H9 (cell line): Measurements from ENCODE around the gene TCEAL5. TPM values are rescaled to one million over a fixed set of nuclear protein-coding genes. Genes with fewer than 3 reads are reported as not detected.
A peak's percentile ranks its signal among the peaks of the same experiment; 100 is the strongest.

ENCODE experiments used
- DNase-seq: peaks from one replicate; pipeline ENCODE4 v3.0.0-alpha.2; 2017
- H2AFZ ChIP-seq: one replicate; pipeline ENCODE4 v1.6.1; 2013; ENCODE audit warnings: mild to moderate bottlenecking, low read length, control low read depth, moderate library complexity
- H2AK5ac ChIP-seq: 2 replicates; pipeline ENCODE4 v1.6.1; 2013; ENCODE audit warnings: low read length, control low read depth, mixed read lengths; ENCODE audit not compliant: insufficient read length
- H2BK120ac ChIP-seq: one replicate; pipeline ENCODE4 v1.6.1; 2013; ENCODE audit warnings: low read depth, mild to moderate bottlenecking, low read length, control low read depth, inconsistent platforms; ENCODE audit not compliant: poor library complexity, severe bottlenecking
- H2BK12ac ChIP-seq: 2 replicates; pipeline ENCODE4 v1.6.1; 2013; ENCODE audit warnings: low read length, control low read depth, mixed read lengths, low read depth; ENCODE audit not compliant: insufficient read length
- H2BK15ac ChIP-seq: 2 replicates; pipeline ENCODE4 v1.6.1; 2013; ENCODE audit warnings: low read depth, low read length, control low read depth
- H2BK20ac ChIP-seq: one replicate; pipeline ENCODE4 v1.6.1; 2013; ENCODE audit warnings: low read depth, mild to moderate bottlenecking, low read length, control low read depth, inconsistent platforms; ENCODE audit not compliant: poor library complexity, severe bottlenecking
- H2BK5ac ChIP-seq: 2 replicates; pipeline ENCODE4 v1.6.1; 2013; ENCODE audit warnings: low read length, control low read depth, mixed read lengths; ENCODE audit not compliant: insufficient read length
- H3K14ac ChIP-seq: 2 replicates; pipeline ENCODE4 v1.6.1; 2013; ENCODE audit warnings: low read length, control low read depth; ENCODE audit not compliant: insufficient read depth
- H3K18ac ChIP-seq: 2 replicates; pipeline ENCODE4 v1.6.1; 2013; ENCODE audit warnings: low read depth, mild to moderate bottlenecking, mixed read lengths, low read length, control low read depth; ENCODE audit not compliant: insufficient read length
- H3K23ac ChIP-seq: 2 replicates; pipeline ENCODE4 v1.6.1; 2013; ENCODE audit warnings: low read length, control low read depth, mixed read lengths, low read depth; ENCODE audit not compliant: insufficient read length
- H3K23me2 ChIP-seq: 2 replicates; pipeline ENCODE4 v1.6.1; 2013; ENCODE audit warnings: low read depth, mild to moderate bottlenecking, mixed read lengths, low read length, control low read depth; ENCODE audit not compliant: insufficient read length, poor library complexity, severe bottlenecking
- H3K27ac ChIP-seq: 2 replicates; pipeline ENCODE4 v1.5.1; 2013; ENCODE audit warnings: low read length, control low read depth, mixed read lengths, low read depth; ENCODE audit not compliant: insufficient read length
- H3K27me3 ChIP-seq: 2 replicates; pipeline ENCODE4 v1.6.1; 2013; ENCODE audit warnings: low read length, control low read depth, inconsistent platforms; ENCODE audit not compliant: insufficient read depth
- H3K4ac ChIP-seq: 2 replicates; pipeline ENCODE4 v1.6.1; 2013; ENCODE audit warnings: low read depth, mild to moderate bottlenecking, control low read depth, inconsistent platforms, low read length, moderate library complexity
- H3K4me1 ChIP-seq: 2 replicates; pipeline ENCODE4 v1.6.1; 2013; ENCODE audit warnings: low read length, control low read depth, inconsistent platforms; ENCODE audit not compliant: insufficient read depth
- H3K4me2 ChIP-seq: 2 replicates; pipeline ENCODE4 v1.6.1; 2013; ENCODE audit warnings: low read length, control low read depth, mixed read lengths; ENCODE audit not compliant: insufficient read length, insufficient read depth
- H3K56ac ChIP-seq: 2 replicates; pipeline ENCODE4 v1.6.1; 2013; ENCODE audit warnings: low read depth, mild to moderate bottlenecking, mixed read lengths, low read length, control low read depth; ENCODE audit not compliant: insufficient read length
- H3K79me1 ChIP-seq: 2 replicates; pipeline ENCODE4 v1.6.1; 2013; ENCODE audit warnings: low read depth, mild to moderate bottlenecking, moderate library complexity, low read length, control low read depth, inconsistent platforms; ENCODE audit not compliant: insufficient read depth, poor library complexity, severe bottlenecking
- H3K79me2 ChIP-seq: 2 replicates; pipeline ENCODE4 v1.6.1; 2013; ENCODE audit warnings: low read length, control low read depth, inconsistent platforms; ENCODE audit not compliant: insufficient read depth
- H3K9ac ChIP-seq: 2 replicates; pipeline ENCODE4 v1.6.1; 2013; ENCODE audit warnings: low read length, control low read depth, mixed read lengths; ENCODE audit not compliant: insufficient read length; ENCODE audit errors: extremely low read depth
- H3K9me3 ChIP-seq: one replicate; pipeline ENCODE4 v1.6.1; 2013; ENCODE audit warnings: low read depth, low read length, inconsistent platforms; ENCODE audit not compliant: control insufficient read depth
- H3T11ph ChIP-seq: one replicate; pipeline ENCODE4 v1.6.1; 2013; ENCODE audit warnings: mild to moderate bottlenecking, low read length, control low read depth, inconsistent platforms
- H4K20me1 ChIP-seq: one replicate; pipeline ENCODE4 v1.6.1; 2013; ENCODE audit not compliant: control insufficient read depth, insufficient read length, insufficient read depth
- H4K5ac ChIP-seq: 2 replicates; pipeline ENCODE4 v1.6.1; 2013; ENCODE audit warnings: low read depth, mild to moderate bottlenecking, mixed read lengths, low read length, control low read depth; ENCODE audit not compliant: insufficient read length
- H4K8ac ChIP-seq: replicated peaks from 2 replicates; pipeline ENCODE4 v1.6.1; 2013; ENCODE audit warnings: low read length, control low read depth, mixed read lengths, low read depth; ENCODE audit not compliant: insufficient read length
- H4K91ac ChIP-seq: 2 replicates; pipeline ENCODE4 v1.6.1; 2013; ENCODE audit warnings: low read depth, mild to moderate bottlenecking, moderate library complexity, mixed read lengths, low read length, control low read depth; ENCODE audit not compliant: insufficient read length
- H3K27ac Mint-ChIP-seq, 3 experiments: 2 replicates in 2 of 3; 3 replicates in 1 of 3; pipeline ENCODE4 v1.8.0; 2020 to 2021; ENCODE audit warnings: mixed read lengths in 3 of 3, mild to moderate bottlenecking in 1 of 3, moderate library complexity in 1 of 3
- H3K27me3 Mint-ChIP-seq: 2 replicates; pipeline ENCODE4 v1.8.0; 2021; ENCODE audit warnings: low read depth, mild to moderate bottlenecking, moderate library complexity, mixed read lengths
- H3K36me3 Mint-ChIP-seq, 3 experiments: 2 replicates in 2 of 3; 3 replicates in 1 of 3; pipeline ENCODE4 v1.8.0; 2020 to 2021; ENCODE audit warnings: low read depth in 3 of 3, mixed read lengths in 3 of 3; ENCODE audit not compliant: insufficient read depth in 1 of 3
- H3K4me1 Mint-ChIP-seq, 2 experiments: 2 replicates each; pipeline ENCODE4 v1.8.0; 2020; ENCODE audit warnings: mixed read lengths in 2 of 2
- H3K4me3 Mint-ChIP-seq, 2 experiments: 2 replicates in 1 of 2; 3 replicates in 1 of 2; pipeline ENCODE4 v1.8.0; 2020 to 2021; ENCODE audit warnings: mild to moderate bottlenecking in 2 of 2, mixed read lengths in 2 of 2, moderate library complexity in 1 of 2
- H3K9me3 Mint-ChIP-seq, 2 experiments: 2 replicates in 1 of 2; 3 replicates in 1 of 2; pipeline ENCODE4 v1.8.0; 2020; ENCODE audit warnings: mild to moderate bottlenecking in 2 of 2, mixed read lengths in 2 of 2, moderate library complexity in 1 of 2
- WGBS: extraction: QIAGEN DNeasy Blood & Tissue Kit; methylation state at CpG from one replicate; pipeline ENCODE4 v1.1.7; 2013; ENCODE audit warnings: missing lambda C conversion rate, low lambda C conversion rate, mixed read lengths; ENCODE audit not compliant: insufficient read length; ENCODE audit errors: extremely low coverage; 5-methylcytosine and 5-hydroxymethylcytosine counted together
- long read RNA-seq: library from polyadenylated mRNA; unstranded; transcript quantifications from one replicate; pipeline ENCODE4 v2.0.0, GENCODE V29; 2020
- total RNA-seq: library from RNA; stranded (reverse); gene quantifications from 2 replicates; pipeline ENCODE4 v1.2.1, GENCODE V29; 2021
- TF ChIP-seq, protein P1 (sequence below): fragments of 200-600 bp; sonication (generic); conservative IDR thresholded peaks from 3 replicates; pipeline ENCODE4 v1.8.0; 2021; ENCODE audit warnings: antibody characterized with exemption, mild to moderate bottlenecking

TCEAL5 gene, protein sequence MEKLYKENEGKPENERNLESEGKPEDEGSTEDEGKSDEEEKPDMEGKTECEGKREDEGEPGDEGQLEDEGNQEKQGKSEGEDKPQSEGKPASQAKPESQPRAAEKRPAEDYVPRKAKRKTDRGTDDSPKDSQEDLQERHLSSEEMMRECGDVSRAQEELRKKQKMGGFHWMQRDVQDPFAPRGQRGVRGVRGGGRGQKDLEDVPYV
- not detected in 2 replicates for total RNA-seq
- long read RNA-seq = 0 reads

DNA sequence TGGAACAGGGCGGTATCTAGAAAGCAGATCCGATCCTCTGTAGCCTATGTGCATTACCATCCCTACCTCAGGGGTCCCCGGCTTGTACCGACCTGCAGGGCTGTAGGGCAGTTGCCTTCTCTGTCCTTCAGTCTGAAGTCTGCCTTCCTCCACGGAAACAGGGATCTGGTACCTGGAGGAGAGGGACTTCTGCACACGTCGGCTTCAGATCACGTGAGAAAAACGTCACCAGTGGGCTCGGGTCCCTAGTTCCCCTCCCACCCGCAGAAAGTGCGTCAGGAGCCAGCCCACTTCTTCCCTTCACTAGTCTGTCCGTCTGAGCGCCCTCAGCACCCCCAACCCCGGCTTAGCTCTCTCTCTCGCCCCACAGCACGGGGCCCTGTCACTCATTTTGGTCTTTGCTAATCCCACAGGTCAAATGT lies at the start of gene TCEAL5:
Gene TCEAL5 (minus strand): TSS at position 170 of the 422 bp plus-strand sequence. CDS start 2,187 bp downstream, outside the sequence.
- H3K4me2 ChIP-seq = peak within 1 kb of the TSS; percentile 27
- TF ChIP-seq, protein P1, sequence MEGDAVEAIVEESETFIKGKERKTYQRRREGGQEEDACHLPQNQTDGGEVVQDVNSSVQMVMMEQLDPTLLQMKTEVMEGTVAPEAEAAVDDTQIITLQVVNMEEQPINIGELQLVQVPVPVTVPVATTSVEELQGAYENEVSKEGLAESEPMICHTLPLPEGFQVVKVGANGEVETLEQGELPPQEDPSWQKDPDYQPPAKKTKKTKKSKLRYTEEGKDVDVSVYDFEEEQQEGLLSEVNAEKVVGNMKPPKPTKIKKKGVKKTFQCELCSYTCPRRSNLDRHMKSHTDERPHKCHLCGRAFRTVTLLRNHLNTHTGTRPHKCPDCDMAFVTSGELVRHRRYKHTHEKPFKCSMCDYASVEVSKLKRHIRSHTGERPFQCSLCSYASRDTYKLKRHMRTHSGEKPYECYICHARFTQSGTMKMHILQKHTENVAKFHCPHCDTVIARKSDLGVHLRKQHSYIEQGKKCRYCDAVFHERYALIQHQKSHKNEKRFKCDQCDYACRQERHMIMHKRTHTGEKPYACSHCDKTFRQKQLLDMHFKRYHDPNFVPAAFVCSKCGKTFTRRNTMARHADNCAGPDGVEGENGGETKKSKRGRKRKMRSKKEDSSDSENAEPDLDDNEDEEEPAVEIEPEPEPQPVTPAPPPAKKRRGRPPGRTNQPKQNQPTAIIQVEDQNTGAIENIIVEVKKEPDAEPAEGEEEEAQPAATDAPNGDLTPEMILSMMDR = no peak

More for the DNA sequence above, at the start of gene TCEAL5:
- H2BK120ac ChIP-seq = no peak within 1 kb of the TSS
- H3K27ac Mint-ChIP-seq = no peak within 1 kb of the TSS
- no peak within 1 kb of the TSS for H3K18ac ChIP-seq
- no peak within 1 kb of the TSS for H2AK5ac ChIP-seq
- DNase-seq = no peak
- peak within 1 kb of the TSS in 1 of 2 experiments; percentile 72; a peak in 3 of 5 replicates for H3K4me3 Mint-ChIP-seq
- no peaks in the 10 kb centered on the region for H4K20me1 ChIP-seq
- peaks cover 2 to 72% of the 10 kb centered on the region in 2 experiments; a peak in 4 of 5 replicates for H3K9me3 Mint-ChIP-seq
- H2AFZ ChIP-seq = no peak within 1 kb of the TSS
- no peak within 1 kb of the TSS for H3K9ac ChIP-seq
- H3K79me1 ChIP-seq = no peaks in the 10 kb centered on the region
- H3K56ac ChIP-seq = no peak within 1 kb of the TSS
- no peak within 1 kb of the TSS for H3K27ac ChIP-seq
- no peak within 1 kb of the TSS for H4K8ac ChIP-seq
- H3K27me3 Mint-ChIP-seq = peaks cover 18% of the 10 kb centered on the region
- H3K79me2 ChIP-seq = no peaks in the 10 kb centered on the region
- no peak within 1 kb of the TSS for H2BK5ac ChIP-seq
- H3K9me3 ChIP-seq = no peaks in the 10 kb centered on the region
- H3K4me1 Mint-ChIP-seq = peaks cover 0 to 4% of the 10 kb centered on the region in 2 experiments; a peak in 1 of 4 replicates
- H3K4ac ChIP-seq = no peak within 1 kb of the TSS
- no peaks in the 10 kb centered on the region for H3K23me2 ChIP-seq
- no peak within 1 kb of the TSS for H2BK20ac ChIP-seq
- no peak within 1 kb of the TSS for H3K23ac ChIP-seq
- H2BK12ac ChIP-seq = no peak within 1 kb of the TSS
- no CpG with 5 or more reads among the region's 17 CpGs for WGBS
- H4K91ac ChIP-seq = no peak within 1 kb of the TSS
- H3K14ac ChIP-seq = no peak within 1 kb of the TSS
- no peak within 1 kb of the TSS for H3T11ph ChIP-seq
- no peaks in the 10 kb centered on the region for H3K27me3 ChIP-seq
- no peak within 1 kb of the TSS for H2BK15ac ChIP-seq
- no peaks in the 10 kb centered on the region for H3K4me1 ChIP-seq
- no peak within 1 kb of the TSS for H4K5ac ChIP-seq
- peaks cover 0 to 3% (median 0%) of the 10 kb centered on the region in 3 experiments; a peak in 2 of 7 replicates for H3K36me3 Mint-ChIP-seq
